HepG2 (cell line): ENCODE data around the gene KLHL7.

Source experiments
- ADNP ChIP-seq: sonication (generic); formaldehyde crosslinking; IDR thresholded peaks from 2 replicates; pipeline ENCODE4 v1.4.0; 2020; ENCODE audit warnings: missing genetic modification reagents
- RELA ChIP-seq: sonication (generic); formaldehyde crosslinking; IDR thresholded peaks from 2 replicates; pipeline ENCODE4 v1.4.0; 2020; ENCODE audit warnings: missing genetic modification reagents
- TF ChIP-seq, protein P1 (sequence below): sonication (generic); formaldehyde crosslinking; IDR thresholded peaks from 2 replicates; pipeline ENCODE4 v1.5.0; 2020; ENCODE audit warnings: missing genetic modification reagents, mild to moderate bottlenecking, borderline replicate concordance
- TF ChIP-seq, protein P2 (sequence below): sonication (generic); formaldehyde crosslinking; IDR thresholded peaks from 2 replicates; pipeline ENCODE4 v1.5.0; 2020; ENCODE audit warnings: mild to moderate bottlenecking, missing genetic modification reagents, moderate library complexity
- TF ChIP-seq, protein P3 (sequence below): sonication (generic); formaldehyde crosslinking; IDR thresholded peaks from 2 replicates; pipeline ENCODE4 v1.4.0; 2020; ENCODE audit warnings: missing genetic modification reagents
- TF ChIP-seq, protein P4 (sequence below): sonication (generic); formaldehyde crosslinking; IDR thresholded peaks from 2 replicates; pipeline ENCODE4 v1.4.0; 2020; ENCODE audit warnings: missing genetic modification reagents

DNA sequence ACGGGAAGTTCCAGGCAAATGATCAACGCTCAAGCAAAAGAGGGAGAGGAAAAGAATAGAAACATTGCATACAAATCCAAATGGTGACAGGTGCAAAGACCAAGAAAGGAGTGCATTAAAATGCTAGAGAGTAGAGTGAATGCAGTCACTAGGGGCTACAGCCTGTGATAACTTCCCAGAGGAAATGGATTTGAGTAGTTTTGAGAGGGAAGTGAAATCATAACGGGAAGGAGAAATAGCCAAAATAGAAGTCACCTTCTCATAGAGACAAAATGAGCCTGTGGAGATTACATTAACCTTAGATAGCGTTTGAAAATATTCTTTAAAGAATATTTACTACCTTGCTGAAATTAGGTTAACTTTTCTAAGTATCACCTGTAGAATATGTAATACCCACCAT is 102.7 kb downstream of the KLHL7 start:
- TF ChIP-seq, protein P1, sequence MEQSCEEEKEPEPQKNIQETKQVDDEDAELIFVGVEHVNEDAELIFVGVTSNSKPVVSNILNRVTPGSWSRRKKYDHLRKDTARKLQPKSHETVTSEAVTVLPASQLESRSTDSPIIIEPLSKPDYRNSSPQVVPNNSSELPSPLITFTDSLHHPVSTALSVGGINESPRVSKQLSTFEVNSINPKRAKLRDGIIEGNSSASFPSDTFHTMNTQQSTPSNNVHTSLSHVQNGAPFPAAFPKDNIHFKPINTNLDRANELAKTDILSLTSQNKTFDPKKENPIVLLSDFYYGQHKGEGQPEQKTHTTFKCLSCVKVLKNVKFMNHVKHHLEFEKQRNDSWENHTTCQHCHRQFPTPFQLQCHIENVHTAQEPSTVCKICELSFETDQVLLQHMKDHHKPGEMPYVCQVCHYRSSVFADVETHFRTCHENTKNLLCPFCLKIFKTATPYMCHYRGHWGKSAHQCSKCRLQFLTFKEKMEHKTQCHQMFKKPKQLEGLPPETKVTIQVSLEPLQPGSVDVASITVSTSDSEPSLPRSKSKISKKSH (CRISPR knock-in tag): no peak
- TF ChIP-seq ADNP (CRISPR knock-in tag): no peak
- TF ChIP-seq, protein P2, sequence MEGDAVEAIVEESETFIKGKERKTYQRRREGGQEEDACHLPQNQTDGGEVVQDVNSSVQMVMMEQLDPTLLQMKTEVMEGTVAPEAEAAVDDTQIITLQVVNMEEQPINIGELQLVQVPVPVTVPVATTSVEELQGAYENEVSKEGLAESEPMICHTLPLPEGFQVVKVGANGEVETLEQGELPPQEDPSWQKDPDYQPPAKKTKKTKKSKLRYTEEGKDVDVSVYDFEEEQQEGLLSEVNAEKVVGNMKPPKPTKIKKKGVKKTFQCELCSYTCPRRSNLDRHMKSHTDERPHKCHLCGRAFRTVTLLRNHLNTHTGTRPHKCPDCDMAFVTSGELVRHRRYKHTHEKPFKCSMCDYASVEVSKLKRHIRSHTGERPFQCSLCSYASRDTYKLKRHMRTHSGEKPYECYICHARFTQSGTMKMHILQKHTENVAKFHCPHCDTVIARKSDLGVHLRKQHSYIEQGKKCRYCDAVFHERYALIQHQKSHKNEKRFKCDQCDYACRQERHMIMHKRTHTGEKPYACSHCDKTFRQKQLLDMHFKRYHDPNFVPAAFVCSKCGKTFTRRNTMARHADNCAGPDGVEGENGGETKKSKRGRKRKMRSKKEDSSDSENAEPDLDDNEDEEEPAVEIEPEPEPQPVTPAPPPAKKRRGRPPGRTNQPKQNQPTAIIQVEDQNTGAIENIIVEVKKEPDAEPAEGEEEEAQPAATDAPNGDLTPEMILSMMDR (CRISPR knock-in tag): no peak
- TF ChIP-seq, protein P3, sequence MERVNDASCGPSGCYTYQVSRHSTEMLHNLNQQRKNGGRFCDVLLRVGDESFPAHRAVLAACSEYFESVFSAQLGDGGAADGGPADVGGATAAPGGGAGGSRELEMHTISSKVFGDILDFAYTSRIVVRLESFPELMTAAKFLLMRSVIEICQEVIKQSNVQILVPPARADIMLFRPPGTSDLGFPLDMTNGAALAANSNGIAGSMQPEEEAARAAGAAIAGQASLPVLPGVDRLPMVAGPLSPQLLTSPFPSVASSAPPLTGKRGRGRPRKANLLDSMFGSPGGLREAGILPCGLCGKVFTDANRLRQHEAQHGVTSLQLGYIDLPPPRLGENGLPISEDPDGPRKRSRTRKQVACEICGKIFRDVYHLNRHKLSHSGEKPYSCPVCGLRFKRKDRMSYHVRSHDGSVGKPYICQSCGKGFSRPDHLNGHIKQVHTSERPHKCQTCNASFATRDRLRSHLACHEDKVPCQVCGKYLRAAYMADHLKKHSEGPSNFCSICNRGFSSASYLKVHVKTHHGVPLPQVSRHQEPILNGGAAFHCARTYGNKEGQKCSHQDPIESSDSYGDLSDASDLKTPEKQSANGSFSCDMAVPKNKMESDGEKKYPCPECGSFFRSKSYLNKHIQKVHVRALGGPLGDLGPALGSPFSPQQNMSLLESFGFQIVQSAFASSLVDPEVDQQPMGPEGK (CRISPR knock-in tag): no peak
- TF ChIP-seq RELA (CRISPR knock-in tag): no peak
- TF ChIP-seq, protein P4, sequence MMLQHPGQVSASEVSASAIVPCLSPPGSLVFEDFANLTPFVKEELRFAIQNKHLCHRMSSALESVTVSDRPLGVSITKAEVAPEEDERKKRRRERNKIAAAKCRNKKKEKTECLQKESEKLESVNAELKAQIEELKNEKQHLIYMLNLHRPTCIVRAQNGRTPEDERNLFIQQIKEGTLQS (CRISPR knock-in tag): no peak
